ENCODE results near the gene LHFPL6.

Gene LHFPL6

GRCh38 chr13:39566216-39566869, 36.6 kb downstream of the LHFPL6 start:
- Histone ChIP-seq H2BK5ac (ENCODE audit: low read length) (no peak overlapping the region), H3K23ac (ENCODE audit: low read depth, low read length, poor library complexity) (no peak overlapping the region), H3K4me3 (ENCODE audit: low read length in 2 of 2) (no peak overlapping the region), H3K4ac (ENCODE audit: low read length) (no peak overlapping the region), H3K18ac (ENCODE audit: low read length) (no peak overlapping the region), H3K79me1 (ENCODE audit: low read depth, low read length) (no peaks in the 10 kb centered on the region), H3K27ac (replicated peaks; ENCODE audit: low read length) (no peak overlapping the region), H2BK120ac (ENCODE audit: low read depth, low read length) (no peak overlapping the region), H4K8ac (ENCODE audit: low read depth, low read length) (no peak overlapping the region), H2AK5ac (ENCODE audit: low read depth, low read length) (no peak overlapping the region), H3K9me3 (replicated peaks in 1 of 2; ENCODE audit: control insufficient read depth in 2 of 2, insufficient read depth in 1 of 2, low read depth in 1 of 2, low read length in 2 of 2) (no peaks in the 10 kb centered on the region), H3K9ac (ENCODE audit: low read depth, low read length, poor library complexity) (no peak overlapping the region), H3K27me3 (ENCODE audit: control insufficient read depth in 3 of 3, insufficient read depth in 3 of 3, low read depth in 1 of 3, low read length in 3 of 3) (no peaks in the 10 kb centered on the region), H2BK15ac (ENCODE audit: low read length) (no peak overlapping the region), H4K91ac (ENCODE audit: low read depth, low read length, poor library complexity) (no peak overlapping the region), H2AFZ (ENCODE audit: low read length) (no peak overlapping the region), H3K36me3 (replicated peaks in 1 of 2; ENCODE audit: control insufficient read depth in 2 of 2, insufficient read depth in 2 of 2, low read length in 2 of 2) (peaks cover 0 to 8% of the 10 kb centered on the region in 2 donors), H3K4me2 (ENCODE audit: insufficient read depth, low read length, poor library complexity, severe bottlenecking) (no peak overlapping the region), H3K14ac (ENCODE audit: low read length) (no peak overlapping the region), H3K4me1 (ENCODE audit: control insufficient read depth in 2 of 2, insufficient read depth in 1 of 2, low read depth in 1 of 2, low read length in 2 of 2) (peaks cover 2 to 21% of the 10 kb centered on the region in 2 donors), H2BK12ac (ENCODE audit: low read length) (no peak overlapping the region)
- no CpG with 5 or more reads among the region's 8 CpGs for WGBS, 2 donors (ENCODE audit: extremely low coverage in 2 of 2, insufficient read length in 2 of 2, insufficient replicate concordance in 1 of 2)
- no peak for DNase-seq (ENCODE audit: low spot score)

- Histone ChIP-seq H4K91ac (ENCODE audit: low read depth, low read length, poor library complexity) (no peak overlapping the region), H2BK120ac (ENCODE audit: low read depth, low read length) (no peak overlapping the region), H3K27me3 (ENCODE audit: control insufficient read depth in 3 of 3, insufficient read depth in 3 of 3, low read depth in 1 of 3, low read length in 3 of 3) (no peaks in the 10 kb centered on the region), H3K36me3 (replicated peaks in 1 of 2; ENCODE audit: control insufficient read depth in 2 of 2, insufficient read depth in 2 of 2, low read length in 2 of 2) (peaks cover 0 to 16% of the 10 kb centered on the region in 2 donors), H3K18ac (ENCODE audit: low read length) (no peak overlapping the region), H3K4me2 (ENCODE audit: insufficient read depth, low read length, poor library complexity, severe bottlenecking) (peak overlapping the region; percentile 11), H3K79me1 (ENCODE audit: low read depth, low read length) (no peaks in the 10 kb centered on the region), H2BK5ac (ENCODE audit: low read length) (no peak overlapping the region), H3K9ac (ENCODE audit: low read depth, low read length, poor library complexity) (no peak overlapping the region), H3K4ac (ENCODE audit: low read length) (no peak overlapping the region), H3K4me1 (ENCODE audit: control insufficient read depth in 2 of 2, insufficient read depth in 1 of 2, low read depth in 1 of 2, low read length in 2 of 2) (peaks cover 2 to 21% of the 10 kb centered on the region in 2 donors), H4K8ac (ENCODE audit: low read depth, low read length) (no peak overlapping the region), H3K23ac (ENCODE audit: low read depth, low read length, poor library complexity) (no peak overlapping the region), H2BK12ac (ENCODE audit: low read length) (no peak overlapping the region), H3K9me3 (replicated peaks in 1 of 2; ENCODE audit: control insufficient read depth in 2 of 2, insufficient read depth in 1 of 2, low read depth in 1 of 2, low read length in 2 of 2) (peaks cover 0 to 4% of the 10 kb centered on the region in 2 donors), H2AK5ac (ENCODE audit: low read depth, low read length) (no peak overlapping the region), H3K27ac (replicated peaks; ENCODE audit: low read length) (no peak overlapping the region), H3K4me3 (ENCODE audit: low read length in 2 of 2) (no peak overlapping the region), H2BK15ac (ENCODE audit: low read length) (no peak overlapping the region), H3K14ac (ENCODE audit: low read length) (no peak overlapping the region), H2AFZ (ENCODE audit: low read length) (no peak overlapping the region)
- no CpG with 5 or more reads among the region's 6 CpGs for WGBS, 2 donors (ENCODE audit: extremely low coverage in 2 of 2, insufficient read length in 2 of 2, insufficient replicate concordance in 1 of 2)
- no peak for DNase-seq (ENCODE audit: low spot score)
Observed at GRCh38 chr13:39565036-39565949, 37.7 kb downstream of the LHFPL6 start.

- no peak overlapping the region for H3K14ac ChIP-seq (ENCODE audit: low read length)
- no peak overlapping the region for H2BK5ac ChIP-seq (ENCODE audit: low read length)
- H2BK12ac ChIP-seq (ENCODE audit: low read length), result no peak overlapping the region
- H2BK120ac ChIP-seq (ENCODE audit: low read depth, low read length), result no peak overlapping the region
- H2BK15ac ChIP-seq (ENCODE audit: low read length), result no peak overlapping the region
- no peak overlapping the region for H4K91ac ChIP-seq (ENCODE audit: low read depth, low read length, poor library complexity)
- peaks cover 0 to 9% of the 10 kb centered on the region in 2 donors for H3K9me3 ChIP-seq (replicated peaks in 1 of 2; ENCODE audit: control insufficient read depth in 2 of 2, insufficient read depth in 1 of 2, low read depth in 1 of 2, low read length in 2 of 2)
- WGBS, 2 donors (ENCODE audit: extremely low coverage in 2 of 2, insufficient read length in 2 of 2, insufficient replicate concordance in 1 of 2), result no CpG with 5 or more reads among the region's 1 CpG
- H3K79me1 ChIP-seq (ENCODE audit: low read depth, low read length), result no peaks in the 10 kb centered on the region
- H3K4me3 ChIP-seq (ENCODE audit: low read length in 2 of 2), result no peak overlapping the region
- DNase-seq (ENCODE audit: low spot score), result no peak
- H3K4me1 ChIP-seq (ENCODE audit: control insufficient read depth in 2 of 2, insufficient read depth in 1 of 2, low read depth in 1 of 2, low read length in 2 of 2), result peaks cover 7 to 21% of the 10 kb centered on the region in 2 donors
- H3K27ac ChIP-seq (replicated peaks; ENCODE audit: low read length), result no peak overlapping the region
- no peaks in the 10 kb centered on the region for H3K27me3 ChIP-seq (ENCODE audit: control insufficient read depth in 3 of 3, insufficient read depth in 3 of 3, low read depth in 1 of 3, low read length in 3 of 3)
- H3K18ac ChIP-seq (ENCODE audit: low read length), result no peak overlapping the region
- H2AFZ ChIP-seq (ENCODE audit: low read length), result no peak overlapping the region
- no peak overlapping the region for H4K8ac ChIP-seq (ENCODE audit: low read depth, low read length)
- no peak overlapping the region for H2AK5ac ChIP-seq (ENCODE audit: low read depth, low read length)
- no peak overlapping the region for H3K23ac ChIP-seq (ENCODE audit: low read depth, low read length, poor library complexity)
- H3K9ac ChIP-seq (ENCODE audit: low read depth, low read length, poor library complexity), result no peak overlapping the region
- H3K4me2 ChIP-seq (ENCODE audit: insufficient read depth, low read length, poor library complexity, severe bottlenecking), result no peak overlapping the region
- H3K4ac ChIP-seq (ENCODE audit: low read length), result no peak overlapping the region
- peaks cover 0 to 22% of the 10 kb centered on the region in 2 donors for H3K36me3 ChIP-seq (replicated peaks in 1 of 2; ENCODE audit: control insufficient read depth in 2 of 2, insufficient read depth in 2 of 2, low read length in 2 of 2)
Observed at GRCh38 chr13:39563470-39563735, 39.6 kb downstream of the LHFPL6 start.

- Histone ChIP-seq H3K4me2 (ENCODE audit: insufficient read depth, low read length, poor library complexity, severe bottlenecking) (no peak overlapping the region), H3K27ac (replicated peaks; ENCODE audit: low read length) (no peak overlapping the region), H2AFZ (ENCODE audit: low read length) (no peak overlapping the region), H3K9me3 (replicated peaks in 1 of 2; ENCODE audit: control insufficient read depth in 2 of 2, insufficient read depth in 1 of 2, low read depth in 1 of 2, low read length in 2 of 2) (peaks cover 4 to 21% of the 10 kb centered on the region in 2 donors), H3K4ac (ENCODE audit: low read length) (no peak overlapping the region), H3K79me1 (ENCODE audit: low read depth, low read length) (no peaks in the 10 kb centered on the region), H2BK15ac (ENCODE audit: low read length) (no peak overlapping the region), H3K23ac (ENCODE audit: low read depth, low read length, poor library complexity) (no peak overlapping the region), H3K9ac (ENCODE audit: low read depth, low read length, poor library complexity) (no peak overlapping the region), H4K8ac (ENCODE audit: low read depth, low read length) (no peak overlapping the region), H4K91ac (ENCODE audit: low read depth, low read length, poor library complexity) (no peak overlapping the region), H3K4me1 (ENCODE audit: control insufficient read depth in 2 of 2, insufficient read depth in 1 of 2, low read depth in 1 of 2, low read length in 2 of 2) (peaks cover 7 to 21% of the 10 kb centered on the region in 2 donors), H3K36me3 (replicated peaks in 1 of 2; ENCODE audit: control insufficient read depth in 2 of 2, insufficient read depth in 2 of 2, low read length in 2 of 2) (peaks cover 0 to 35% of the 10 kb centered on the region in 2 donors), H2BK5ac (ENCODE audit: low read length) (no peak overlapping the region), H2BK12ac (ENCODE audit: low read length) (no peak overlapping the region), H3K4me3 (ENCODE audit: low read length in 2 of 2) (no peak overlapping the region), H2AK5ac (ENCODE audit: low read depth, low read length) (no peak overlapping the region), H3K18ac (ENCODE audit: low read length) (no peak overlapping the region), H2BK120ac (ENCODE audit: low read depth, low read length) (no peak overlapping the region), H3K27me3 (ENCODE audit: control insufficient read depth in 3 of 3, insufficient read depth in 3 of 3, low read depth in 1 of 3, low read length in 3 of 3) (no peaks in the 10 kb centered on the region), H3K14ac (ENCODE audit: low read length) (no peak overlapping the region)
- WGBS, 2 donors (ENCODE audit: extremely low coverage in 2 of 2, insufficient read length in 2 of 2, insufficient replicate concordance in 1 of 2), result no CpG with 5 or more reads among the region's 1 CpG
- DNase-seq (ENCODE audit: low spot score), result no peak
Observed at GRCh38 chr13:39561971-39562370, 41.0 kb downstream of the LHFPL6 start.

All from neuronal stem cell (in vitro differentiated cells).